Body of pancreas (tissue), 4 donors: ENCODE results near the gene OST4.
"Not testable (repeated sequence)": the region's sequence is repeated elsewhere in the genome, so short reads cannot be mapped to it uniquely, and the experiment has no call there.

Experiments used
- POLR2A ChIP-seq, 3 donors: fragments of 450-650 bp; IDR thresholded peaks; one replicate each; pipeline ENCODE4 v1.6.1; 2016; ENCODE audit warnings: antibody characterized with exemption in 3 of 3, mild to moderate bottlenecking in 2 of 3
- TF ChIP-seq, protein P1 (sequence below), 7 experiments: fragments of 450-650 bp in 4 of 7; fragments of 200-600 bp in 3 of 7; sonication (generic) in 3 of 7; IDR thresholded peaks; one replicate each; pipeline ENCODE4 v1.5.1; 2016 to 2019; ENCODE audit warnings: antibody characterized with exemption in 7 of 7

DNA sequence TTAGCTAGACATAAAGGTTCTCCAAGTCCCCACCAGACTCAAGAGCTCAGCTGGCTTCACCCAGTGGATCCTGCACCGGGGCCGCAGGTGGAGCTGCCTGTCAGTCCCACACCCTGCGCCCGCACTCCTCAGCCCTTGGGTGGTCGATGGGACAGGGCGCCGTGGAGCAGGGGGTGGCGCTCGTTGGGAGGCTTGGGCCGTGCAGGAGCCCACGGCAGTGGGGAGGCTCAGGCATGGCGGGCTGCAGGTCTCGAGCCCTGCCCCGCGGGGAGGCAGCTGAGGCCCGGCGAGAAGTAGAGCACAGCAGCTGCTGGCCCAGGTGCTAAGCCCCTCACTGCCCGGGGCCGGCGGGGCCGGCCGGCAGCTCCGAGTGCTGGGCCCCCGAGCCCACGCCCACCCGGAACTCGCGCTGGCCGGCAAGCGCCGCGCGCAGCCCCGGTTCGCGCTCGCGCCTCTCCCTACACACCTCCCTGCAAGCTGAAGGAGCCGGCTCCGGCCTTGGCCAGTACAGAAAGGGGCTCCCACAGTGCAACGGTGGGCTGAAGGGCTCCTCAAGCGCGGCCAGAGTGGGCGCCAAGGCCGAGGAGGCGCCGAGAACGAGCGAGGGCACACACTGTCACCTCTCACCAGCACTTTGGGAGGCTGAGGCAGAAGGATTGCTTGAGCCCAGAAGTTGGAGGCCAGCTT lies 40.1 kb upstream of the OST4 start:
- TF ChIP-seq, protein P1, sequence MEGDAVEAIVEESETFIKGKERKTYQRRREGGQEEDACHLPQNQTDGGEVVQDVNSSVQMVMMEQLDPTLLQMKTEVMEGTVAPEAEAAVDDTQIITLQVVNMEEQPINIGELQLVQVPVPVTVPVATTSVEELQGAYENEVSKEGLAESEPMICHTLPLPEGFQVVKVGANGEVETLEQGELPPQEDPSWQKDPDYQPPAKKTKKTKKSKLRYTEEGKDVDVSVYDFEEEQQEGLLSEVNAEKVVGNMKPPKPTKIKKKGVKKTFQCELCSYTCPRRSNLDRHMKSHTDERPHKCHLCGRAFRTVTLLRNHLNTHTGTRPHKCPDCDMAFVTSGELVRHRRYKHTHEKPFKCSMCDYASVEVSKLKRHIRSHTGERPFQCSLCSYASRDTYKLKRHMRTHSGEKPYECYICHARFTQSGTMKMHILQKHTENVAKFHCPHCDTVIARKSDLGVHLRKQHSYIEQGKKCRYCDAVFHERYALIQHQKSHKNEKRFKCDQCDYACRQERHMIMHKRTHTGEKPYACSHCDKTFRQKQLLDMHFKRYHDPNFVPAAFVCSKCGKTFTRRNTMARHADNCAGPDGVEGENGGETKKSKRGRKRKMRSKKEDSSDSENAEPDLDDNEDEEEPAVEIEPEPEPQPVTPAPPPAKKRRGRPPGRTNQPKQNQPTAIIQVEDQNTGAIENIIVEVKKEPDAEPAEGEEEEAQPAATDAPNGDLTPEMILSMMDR (IDR thresholded peaks at IDR 0.05) = not testable (repeated sequence)
- not testable (repeated sequence) for TF ChIP-seq POLR2A (IDR thresholded peaks at IDR 0.05)
